H1 (cell line): ENCODE data around the gene B3GALT6.

ENCODE experiments used
- ASH2L ChIP-seq: fragments of 200-600, 300-600 bp; sonication (generic); IDR thresholded peaks from one replicate; pipeline ENCODE4 v1.7.1; 2017; ENCODE audit warnings: low read length
- ATF2 ChIP-seq: IDR thresholded peaks from 2 replicates; pipeline ENCODE4 v1.6.1; 2012; ENCODE audit warnings: low read length, inconsistent platforms
- CEBPB ChIP-seq: IDR thresholded peaks from 2 replicates; pipeline ENCODE4 v1.6.1; 2012; ENCODE audit warnings: low read depth, low read length
- CHD2 ChIP-seq: IDR thresholded peaks from 2 replicates; pipeline ENCODE4 v1.6.1; 2012; ENCODE audit warnings: low read length, improper control_type of control experiment
- CTCF ChIP-seq, 3 experiments: IDR thresholded peaks; 1 replicate in 2 of 3; 2 replicates in 1 of 3; pipeline versions ENCODE4 v1.5.1 to v1.6.1; 2011; ENCODE audit warnings: low read length in 3 of 3, mild to moderate bottlenecking in 3 of 3, inconsistent platforms in 2 of 3, low read depth in 1 of 3, moderate library complexity in 1 of 3; ENCODE audit not compliant: insufficient read depth in 1 of 3; ENCODE audit errors: control extremely low read depth in 1 of 3
- EP300 ChIP-seq, 2 experiments: IDR thresholded peaks; 1 replicate in 1 of 2; 2 replicates in 1 of 2; pipeline ENCODE4 v1.6.1; 2011 to 2012; ENCODE audit warnings: low read depth in 2 of 2, low read length in 2 of 2, mild to moderate bottlenecking in 2 of 2, borderline replicate concordance in 1 of 2, inconsistent platforms in 1 of 2, moderate library complexity in 1 of 2
- EZH2 ChIP-seq: fragments of 200-600 bp; sonication (generic); IDR thresholded peaks from 2 replicates; pipeline ENCODE4 v1.7.1; 2012; ENCODE audit warnings: low read depth, mild to moderate bottlenecking, moderate library complexity, low read length, inconsistent platforms; ENCODE audit not compliant: severe bottlenecking
- GABPA ChIP-seq: IDR thresholded peaks from 2 replicates; pipeline ENCODE4 v1.6.1; 2011; ENCODE audit warnings: mild to moderate bottlenecking, low read length, moderate library complexity, borderline replicate concordance; ENCODE audit not compliant: insufficient read depth
- JUN ChIP-seq: IDR thresholded peaks from 2 replicates; pipeline ENCODE4 v1.6.1; 2011; ENCODE audit warnings: low read depth, mild to moderate bottlenecking, improper control_type of control experiment, low read length
- POLR2A ChIP-seq, 2 experiments: IDR thresholded peaks; 1 replicate in 1 of 2; 2 replicates in 1 of 2; pipeline ENCODE4 v1.6.1; 2011; ENCODE audit warnings: low read depth in 2 of 2, low read length in 2 of 2, mild to moderate bottlenecking in 2 of 2; ENCODE audit errors: control extremely low read depth in 1 of 2
- RNF2 ChIP-seq: fragments of 200-900, 300-1000 bp; sonication (generic); IDR thresholded peaks from 2 replicates; pipeline ENCODE4 v1.7.1; 2016; ENCODE audit warnings: borderline replicate concordance, low read depth, mild to moderate bottlenecking, antibody characterized with exemption, low read length; ENCODE audit not compliant: poor library complexity, severe bottlenecking; ENCODE audit errors: missing control alignments
- SP1 ChIP-seq: IDR thresholded peaks from 2 replicates; pipeline ENCODE4 v1.6.1; 2011; ENCODE audit warnings: low read depth, low read length
- USF2 ChIP-seq: IDR thresholded peaks from 2 replicates; pipeline ENCODE4 v1.6.1; 2011; ENCODE audit warnings: low read length, improper control_type of control experiment
- YY1 ChIP-seq: IDR thresholded peaks from 2 replicates; pipeline ENCODE4 v1.6.1; 2011; ENCODE audit warnings: low read depth, mild to moderate bottlenecking, low read length

GRCh38 chr1:1279028-1279427 is 47.0 kb downstream of the B3GALT6 start:
- TF ChIP-seq EP300 (IDR thresholded peaks at IDR 0.05; ENCODE audit: borderline replicate concordance in 1 of 2, low read depth in 2 of 2, low read length in 2 of 2) = no peak
- TF ChIP-seq POLR2A (IDR thresholded peaks at IDR 0.05; ENCODE audit: control extremely low read depth in 1 of 2, low read depth in 2 of 2, low read length in 2 of 2) = no peak
- TF ChIP-seq GABPA = no peak
- TF ChIP-seq CTCF (IDR thresholded peaks at IDR 0.05; ENCODE audit: control extremely low read depth in 1 of 3, insufficient read depth in 1 of 3, low read depth in 1 of 3, low read length in 3 of 3) = no peak
- TF ChIP-seq JUN = no peak
- TF ChIP-seq USF2 = no peak
- TF ChIP-seq EZH2 = no peak
- TF ChIP-seq RNF2 = no peak
- no peak for TF ChIP-seq SP1
- no peak for TF ChIP-seq CEBPB
- no peak for TF ChIP-seq YY1
- no peak for TF ChIP-seq CHD2
- no peak for TF ChIP-seq ASH2L
- TF ChIP-seq ATF2 = no peak
